Lung (tissue), 12 donors: Measurements from ENCODE around the gene SERINC3. TPM values are rescaled to one million over a fixed set of nuclear protein-coding genes. Genes with fewer than 3 reads are reported as not detected.

Experiments
- ATAC-seq: fragments of 200-7000 bp; cut with Tn5 transposase; one replicate; pipeline ENCODE4 v1.9.1; 2020; ENCODE audit warnings: moderate number of reproducible peaks; ENCODE audit not compliant: insufficient read depth, low FRiP score
- DNase-seq, 3 donors: peaks; one replicate each; pipeline ENCODE4 v3.0.0-alpha.2; 2013 to 2017
- H3K27ac ChIP-seq, 2 donors: one replicate each; pipeline ENCODE4 v1.5.1; 2013; ENCODE audit warnings: mild to moderate bottlenecking in 2 of 2, moderate library complexity in 2 of 2, control low read depth in 1 of 2, inconsistent platforms in 1 of 2, low read depth in 1 of 2, low read length in 1 of 2
- H3K27me3 ChIP-seq, 3 donors: one replicate each; pipeline ENCODE4 v1.5.1; 2013; ENCODE audit warnings: low read length in 2 of 3; ENCODE audit not compliant: control insufficient read depth in 3 of 3, insufficient read depth in 3 of 3
- H3K36me3 ChIP-seq, 4 donors: one replicate each; pipeline ENCODE4 v1.5.1; 2013; ENCODE audit warnings: low read length in 4 of 4, mild to moderate bottlenecking in 1 of 4, moderate library complexity in 1 of 4; ENCODE audit not compliant: control insufficient read depth in 4 of 4, insufficient read depth in 4 of 4
- H3K4me1 ChIP-seq, 5 donors: one replicate each; pipeline ENCODE4 v1.5.1; 2013; ENCODE audit warnings: low read length in 5 of 5, mild to moderate bottlenecking in 2 of 5, moderate library complexity in 1 of 5; ENCODE audit not compliant: control insufficient read depth in 5 of 5, insufficient read depth in 5 of 5
- H3K4me3 ChIP-seq: one replicate; pipeline ENCODE4 v1.5.1; 2013; ENCODE audit warnings: mild to moderate bottlenecking, control low read depth, moderate library complexity
- H3K9ac ChIP-seq, 2 donors: one replicate each; pipeline ENCODE4 v1.5.1; 2013; ENCODE audit warnings: low read length in 2 of 2, control low read depth in 1 of 2; ENCODE audit not compliant: insufficient read depth in 1 of 2
- H3K9me3 ChIP-seq, 4 donors: one replicate each; pipeline ENCODE4 v1.5.1; 2013; ENCODE audit warnings: low read length in 3 of 4, mild to moderate bottlenecking in 1 of 4, moderate library complexity in 1 of 4; ENCODE audit not compliant: control insufficient read depth in 4 of 4, insufficient read depth in 3 of 4
- CTCF ChIP-seq: IDR thresholded peaks from 2 replicates; pipeline ENCODE4 v1.5.1; 2012; ENCODE audit warnings: mild to moderate bottlenecking; ENCODE audit errors: control extremely low read depth, extremely low read depth
- WGBS, 2 donors: extraction: QIAGEN DNeasy Blood & Tissue Kit; methylation state at CpG; one replicate each; pipeline ENCODE4 v1.1.7; 2013; 5-methylcytosine and 5-hydroxymethylcytosine counted together
- polyA plus RNA-seq, 2 donors: library from polyadenylated mRNA; stranded (reverse); fragments of 200-250 nt; gene quantifications; one replicate each; pipeline ENCODE4 v1.2.1, GENCODE V29; 2013
- total RNA-seq, 2 donors: library from RNA; depleted of rRNA in 1 of 2; stranded (reverse); fragments of >200 nt in 1 of 2; gene quantifications; one replicate each; pipeline ENCODE4 v1.2.1, GENCODE V29; 2014 to 2021
- donor health status: control.
- donor health status: control.
- donor health status: Bipolar disorder and iron deficiency.
- donor health status: healthy.
- donor health status: DM: yes; HTN: yes; CAD: no.

SERINC3 gene
- total and polyA plus RNA-seq, 4 donors: 36.7 to 83.9 (median 76.3) TPM

GRCh38 chr20:44513871-44514270 is 8.0 kb downstream of the SERINC3 start:
- Histone ChIP-seq H3K9me3 (no peaks in the 10 kb centered on the region), H3K36me3 (peaks cover 9 to 18% (median 15%) of the 10 kb centered on the region in 4 donors), H3K4me3 (no peak overlapping the region), H3K27me3 (no peaks in the 10 kb centered on the region), H3K27ac (no peak overlapping the region), H3K9ac (no peak overlapping the region), H3K4me1 (peaks cover 0 to 9% (median 0%) of the 10 kb centered on the region in 5 donors)
- ATAC-seq (no peak), DNase-seq (no peak)
- TF ChIP-seq CTCF: no peak
- WGBS, 2 donors: 81 to 84% methylated on average over 10 of the region's 10 CpGs

- Histone ChIP-seq H3K9ac (no peak overlapping the region), H3K9me3 (no peaks in the 10 kb centered on the region), H3K4me3 (no peak overlapping the region), H3K27ac (no peak overlapping the region), H3K27me3 (no peaks in the 10 kb centered on the region), H3K4me1 (no peaks in the 10 kb centered on the region), H3K36me3 (peaks cover 16 to 38% (median 21%) of the 10 kb centered on the region in 4 donors)
- no peak for DNase-seq
- no peak for ATAC-seq
- WGBS, 2 donors: 91 to 98% methylated on average over 4 of the region's 4 CpGs
- TF ChIP-seq CTCF: no peak
Observed at GRCh38 chr20:44509762-44510161, 12.1 kb downstream of the SERINC3 start.

GRCh38 chr20:44504402-44505307 is 17.2 kb downstream of the SERINC3 start:
- H3K4me3 ChIP-seq: no peak overlapping the region
- H3K36me3 ChIP-seq: peaks cover 21 to 61% (median 39%) of the 10 kb centered on the region in 4 donors
- peaks cover 0 to 5% (median 0%) of the 10 kb centered on the region in 5 donors for H3K4me1 ChIP-seq
- TF ChIP-seq CTCF: no peak
- no peak for ATAC-seq
- DNase-seq: no peak
- 93 to 96% methylated on average over 6 of the region's 6 CpGs for WGBS, 2 donors
- H3K9me3 ChIP-seq: no peaks in the 10 kb centered on the region
- no peak overlapping the region for H3K27ac ChIP-seq
- no peak overlapping the region for H3K9ac ChIP-seq
- H3K27me3 ChIP-seq: no peaks in the 10 kb centered on the region
